H9 (cell line): ENCODE data around the gene FGF21. TPM values are rescaled to one million over a fixed set of nuclear protein-coding genes. Genes with fewer than 3 reads are reported as not detected.

Source experiments
- DNase-seq: peaks from one replicate; pipeline ENCODE4 v3.0.0-alpha.2; 2017
- H2AFZ ChIP-seq: one replicate; pipeline ENCODE4 v1.6.1; 2013; ENCODE audit warnings: mild to moderate bottlenecking, low read length, control low read depth, moderate library complexity
- H2AK5ac ChIP-seq: 2 replicates; pipeline ENCODE4 v1.6.1; 2013; ENCODE audit warnings: low read length, control low read depth, mixed read lengths; ENCODE audit not compliant: insufficient read length
- H2BK120ac ChIP-seq: one replicate; pipeline ENCODE4 v1.6.1; 2013; ENCODE audit warnings: low read depth, mild to moderate bottlenecking, low read length, control low read depth, inconsistent platforms; ENCODE audit not compliant: poor library complexity, severe bottlenecking
- H2BK12ac ChIP-seq: 2 replicates; pipeline ENCODE4 v1.6.1; 2013; ENCODE audit warnings: low read length, control low read depth, mixed read lengths, low read depth; ENCODE audit not compliant: insufficient read length
- H2BK15ac ChIP-seq: 2 replicates; pipeline ENCODE4 v1.6.1; 2013; ENCODE audit warnings: low read depth, low read length, control low read depth
- H2BK20ac ChIP-seq: one replicate; pipeline ENCODE4 v1.6.1; 2013; ENCODE audit warnings: low read depth, mild to moderate bottlenecking, low read length, control low read depth, inconsistent platforms; ENCODE audit not compliant: poor library complexity, severe bottlenecking
- H2BK5ac ChIP-seq: 2 replicates; pipeline ENCODE4 v1.6.1; 2013; ENCODE audit warnings: low read length, control low read depth, mixed read lengths; ENCODE audit not compliant: insufficient read length
- H3K14ac ChIP-seq: 2 replicates; pipeline ENCODE4 v1.6.1; 2013; ENCODE audit warnings: low read length, control low read depth; ENCODE audit not compliant: insufficient read depth
- H3K18ac ChIP-seq: 2 replicates; pipeline ENCODE4 v1.6.1; 2013; ENCODE audit warnings: low read depth, mild to moderate bottlenecking, mixed read lengths, low read length, control low read depth; ENCODE audit not compliant: insufficient read length
- H3K23ac ChIP-seq: 2 replicates; pipeline ENCODE4 v1.6.1; 2013; ENCODE audit warnings: low read length, control low read depth, mixed read lengths, low read depth; ENCODE audit not compliant: insufficient read length
- H3K23me2 ChIP-seq: 2 replicates; pipeline ENCODE4 v1.6.1; 2013; ENCODE audit warnings: low read depth, mild to moderate bottlenecking, mixed read lengths, low read length, control low read depth; ENCODE audit not compliant: insufficient read length, poor library complexity, severe bottlenecking
- H3K27ac ChIP-seq: 2 replicates; pipeline ENCODE4 v1.5.1; 2013; ENCODE audit warnings: low read length, control low read depth, mixed read lengths, low read depth; ENCODE audit not compliant: insufficient read length
- H3K27me3 ChIP-seq: 2 replicates; pipeline ENCODE4 v1.6.1; 2013; ENCODE audit warnings: low read length, control low read depth, inconsistent platforms; ENCODE audit not compliant: insufficient read depth
- H3K4ac ChIP-seq: 2 replicates; pipeline ENCODE4 v1.6.1; 2013; ENCODE audit warnings: low read depth, mild to moderate bottlenecking, control low read depth, inconsistent platforms, low read length, moderate library complexity
- H3K4me1 ChIP-seq: 2 replicates; pipeline ENCODE4 v1.6.1; 2013; ENCODE audit warnings: low read length, control low read depth, inconsistent platforms; ENCODE audit not compliant: insufficient read depth
- H3K4me2 ChIP-seq: 2 replicates; pipeline ENCODE4 v1.6.1; 2013; ENCODE audit warnings: low read length, control low read depth, mixed read lengths; ENCODE audit not compliant: insufficient read length, insufficient read depth
- H3K56ac ChIP-seq: 2 replicates; pipeline ENCODE4 v1.6.1; 2013; ENCODE audit warnings: low read depth, mild to moderate bottlenecking, mixed read lengths, low read length, control low read depth; ENCODE audit not compliant: insufficient read length
- H3K79me1 ChIP-seq: 2 replicates; pipeline ENCODE4 v1.6.1; 2013; ENCODE audit warnings: low read depth, mild to moderate bottlenecking, moderate library complexity, low read length, control low read depth, inconsistent platforms; ENCODE audit not compliant: insufficient read depth, poor library complexity, severe bottlenecking
- H3K79me2 ChIP-seq: 2 replicates; pipeline ENCODE4 v1.6.1; 2013; ENCODE audit warnings: low read length, control low read depth, inconsistent platforms; ENCODE audit not compliant: insufficient read depth
- H3K9ac ChIP-seq: 2 replicates; pipeline ENCODE4 v1.6.1; 2013; ENCODE audit warnings: low read length, control low read depth, mixed read lengths; ENCODE audit not compliant: insufficient read length; ENCODE audit errors: extremely low read depth
- H3K9me3 ChIP-seq: one replicate; pipeline ENCODE4 v1.6.1; 2013; ENCODE audit warnings: low read depth, low read length, inconsistent platforms; ENCODE audit not compliant: control insufficient read depth
- H3T11ph ChIP-seq: one replicate; pipeline ENCODE4 v1.6.1; 2013; ENCODE audit warnings: mild to moderate bottlenecking, low read length, control low read depth, inconsistent platforms
- H4K20me1 ChIP-seq: one replicate; pipeline ENCODE4 v1.6.1; 2013; ENCODE audit not compliant: control insufficient read depth, insufficient read length, insufficient read depth
- H4K5ac ChIP-seq: 2 replicates; pipeline ENCODE4 v1.6.1; 2013; ENCODE audit warnings: low read depth, mild to moderate bottlenecking, mixed read lengths, low read length, control low read depth; ENCODE audit not compliant: insufficient read length
- H4K8ac ChIP-seq: replicated peaks from 2 replicates; pipeline ENCODE4 v1.6.1; 2013; ENCODE audit warnings: low read length, control low read depth, mixed read lengths, low read depth; ENCODE audit not compliant: insufficient read length
- H4K91ac ChIP-seq: 2 replicates; pipeline ENCODE4 v1.6.1; 2013; ENCODE audit warnings: low read depth, mild to moderate bottlenecking, moderate library complexity, mixed read lengths, low read length, control low read depth; ENCODE audit not compliant: insufficient read length
- H3K27ac Mint-ChIP-seq, 3 experiments: 2 replicates in 2 of 3; 3 replicates in 1 of 3; pipeline ENCODE4 v1.8.0; 2020 to 2021; ENCODE audit warnings: mixed read lengths in 3 of 3, mild to moderate bottlenecking in 1 of 3, moderate library complexity in 1 of 3
- H3K27me3 Mint-ChIP-seq: 2 replicates; pipeline ENCODE4 v1.8.0; 2021; ENCODE audit warnings: low read depth, mild to moderate bottlenecking, moderate library complexity, mixed read lengths
- H3K36me3 Mint-ChIP-seq, 3 experiments: 2 replicates in 2 of 3; 3 replicates in 1 of 3; pipeline ENCODE4 v1.8.0; 2020 to 2021; ENCODE audit warnings: low read depth in 3 of 3, mixed read lengths in 3 of 3; ENCODE audit not compliant: insufficient read depth in 1 of 3
- H3K4me1 Mint-ChIP-seq, 2 experiments: 2 replicates each; pipeline ENCODE4 v1.8.0; 2020; ENCODE audit warnings: mixed read lengths in 2 of 2
- H3K4me3 Mint-ChIP-seq, 2 experiments: 2 replicates in 1 of 2; 3 replicates in 1 of 2; pipeline ENCODE4 v1.8.0; 2020 to 2021; ENCODE audit warnings: mild to moderate bottlenecking in 2 of 2, mixed read lengths in 2 of 2, moderate library complexity in 1 of 2
- H3K9me3 Mint-ChIP-seq, 2 experiments: 2 replicates in 1 of 2; 3 replicates in 1 of 2; pipeline ENCODE4 v1.8.0; 2020; ENCODE audit warnings: mild to moderate bottlenecking in 2 of 2, mixed read lengths in 2 of 2, moderate library complexity in 1 of 2
- WGBS: extraction: QIAGEN DNeasy Blood & Tissue Kit; methylation state at CpG from one replicate; pipeline ENCODE4 v1.1.7; 2013; ENCODE audit warnings: missing lambda C conversion rate, low lambda C conversion rate, mixed read lengths; ENCODE audit not compliant: insufficient read length; ENCODE audit errors: extremely low coverage; 5-methylcytosine and 5-hydroxymethylcytosine counted together
- total RNA-seq: library from RNA; stranded (reverse); gene quantifications from 2 replicates; pipeline ENCODE4 v1.2.1, GENCODE V29; 2021
- TF ChIP-seq, protein P1 (sequence below): fragments of 200-600 bp; sonication (generic); conservative IDR thresholded peaks from 3 replicates; pipeline ENCODE4 v1.8.0; 2021; ENCODE audit warnings: antibody characterized with exemption, mild to moderate bottlenecking

Gene FGF21
- total RNA-seq, 1 experiment from 2014 or later = 0.90 TPM

DNA sequence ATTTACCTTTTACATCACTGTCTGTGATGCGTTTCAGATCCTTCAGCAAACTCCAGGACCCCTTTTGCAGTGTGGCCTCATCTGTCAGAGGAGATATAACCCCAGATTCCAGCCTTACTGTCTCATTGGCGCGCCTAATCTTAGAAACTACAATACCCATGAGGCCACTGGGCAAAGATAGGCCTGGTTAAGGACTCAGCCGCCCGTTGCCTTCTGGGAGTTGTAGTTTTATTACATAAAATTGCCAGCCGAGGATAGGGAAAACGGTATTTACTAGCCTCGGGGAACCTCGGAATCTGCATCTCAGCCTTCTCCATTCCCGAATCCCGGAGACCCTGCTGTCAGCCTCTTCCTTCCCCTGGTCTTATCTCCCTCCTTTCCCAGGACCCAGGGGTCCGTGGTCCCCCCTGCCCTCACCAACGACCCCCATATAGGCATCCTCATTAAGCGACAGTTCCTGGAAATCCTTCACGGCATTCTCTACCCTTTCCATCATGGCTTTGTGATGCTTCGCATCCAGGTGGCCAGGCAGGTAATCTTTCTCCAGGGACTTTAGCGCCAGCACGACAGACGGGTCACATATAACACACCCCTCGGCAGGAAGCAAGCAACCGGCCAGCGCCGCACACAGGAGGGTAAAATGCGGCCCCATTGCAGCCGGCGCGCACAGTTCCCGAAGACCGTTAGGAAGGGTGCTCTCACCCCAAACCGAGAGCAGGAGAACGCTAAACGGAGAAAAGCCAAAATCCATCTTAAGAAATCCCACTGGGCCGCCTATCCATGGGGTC is 9.9 kb upstream of the FGF21 start:
- no peak overlapping the region for H4K8ac ChIP-seq
- H4K91ac ChIP-seq = no peak overlapping the region
- no peaks in the 10 kb centered on the region for H4K20me1 ChIP-seq
- no peak overlapping the region for H3K23ac ChIP-seq
- Mint-ChIP-seq H3K36me3 (peaks cover 11 to 22% (median 21%) of the 10 kb centered on the region in 3 experiments; a peak in 6 of 7 replicates), H3K4me3 (peak overlapping the region in 1 of 2 experiments; percentile 43; a peak in 1 of 5 replicates), H3K9me3 (no peaks in the 10 kb centered on the region; a peak in 1 of 5 replicates), H3K27ac (peak overlapping the region; percentile 65 to 94 (median 79); a peak in 5 of 7 replicates), H3K4me1 (peaks cover 27 to 33% of the 10 kb centered on the region in 2 experiments), H3K27me3 (peaks cover 11% of the 10 kb centered on the region)
- WGBS = no CpG with 5 or more reads among the region's 33 CpGs
- no peak overlapping the region for H4K5ac ChIP-seq
- no peak overlapping the region for H3T11ph ChIP-seq
- H3K9me3 ChIP-seq = no peaks in the 10 kb centered on the region
- no peaks in the 10 kb centered on the region for H3K27me3 ChIP-seq
- peaks cover 3% of the 10 kb centered on the region; the same call in 1 of the 2 replicates for H3K79me2 ChIP-seq
- no peak overlapping the region for H3K18ac ChIP-seq
- H3K9ac ChIP-seq = no peak overlapping the region
- no peak overlapping the region for H2AFZ ChIP-seq
- no peak overlapping the region for H3K4me2 ChIP-seq
- peaks cover 5% of the 10 kb centered on the region for H3K23me2 ChIP-seq
- no peaks in the 10 kb centered on the region for H3K4me1 ChIP-seq
- H3K27ac ChIP-seq = no peak overlapping the region
- no peak overlapping the region for H2AK5ac ChIP-seq
- H2BK15ac ChIP-seq = no peak overlapping the region
- H2BK5ac ChIP-seq = no peak overlapping the region
- no peak overlapping the region for H2BK12ac ChIP-seq
- TF ChIP-seq, protein P1, sequence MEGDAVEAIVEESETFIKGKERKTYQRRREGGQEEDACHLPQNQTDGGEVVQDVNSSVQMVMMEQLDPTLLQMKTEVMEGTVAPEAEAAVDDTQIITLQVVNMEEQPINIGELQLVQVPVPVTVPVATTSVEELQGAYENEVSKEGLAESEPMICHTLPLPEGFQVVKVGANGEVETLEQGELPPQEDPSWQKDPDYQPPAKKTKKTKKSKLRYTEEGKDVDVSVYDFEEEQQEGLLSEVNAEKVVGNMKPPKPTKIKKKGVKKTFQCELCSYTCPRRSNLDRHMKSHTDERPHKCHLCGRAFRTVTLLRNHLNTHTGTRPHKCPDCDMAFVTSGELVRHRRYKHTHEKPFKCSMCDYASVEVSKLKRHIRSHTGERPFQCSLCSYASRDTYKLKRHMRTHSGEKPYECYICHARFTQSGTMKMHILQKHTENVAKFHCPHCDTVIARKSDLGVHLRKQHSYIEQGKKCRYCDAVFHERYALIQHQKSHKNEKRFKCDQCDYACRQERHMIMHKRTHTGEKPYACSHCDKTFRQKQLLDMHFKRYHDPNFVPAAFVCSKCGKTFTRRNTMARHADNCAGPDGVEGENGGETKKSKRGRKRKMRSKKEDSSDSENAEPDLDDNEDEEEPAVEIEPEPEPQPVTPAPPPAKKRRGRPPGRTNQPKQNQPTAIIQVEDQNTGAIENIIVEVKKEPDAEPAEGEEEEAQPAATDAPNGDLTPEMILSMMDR = no peak
- H3K4ac ChIP-seq = no peak overlapping the region
- no peak overlapping the region for H3K14ac ChIP-seq
- H2BK20ac ChIP-seq = no peak overlapping the region
- DNase-seq = peak; percentile 70
- peaks cover 2% of the 10 kb centered on the region for H3K79me1 ChIP-seq
- no peak overlapping the region for H3K56ac ChIP-seq
- no peak overlapping the region for H2BK120ac ChIP-seq
